Smooth muscle cell of the brain vasculature (primary cell): ENCODE data around the gene PMPCA.

ENCODE experiments used
- DNase-seq: peaks from one replicate; pipeline ENCODE4 v3.0.0-alpha.2; 2012; ENCODE audit warnings: low read depth, low spot score

The PMPCA gene

GRCh38 chr9:136410500-136411287 is at the start of gene PMPCA, which contains the start of gene ENTR1:
Gene PMPCA (plus strand): TSS chr9:136410658. CDS start chr9:136410669, 11 bp downstream.
Gene ENTR1 (minus strand): TSS chr9:136410614. CDS start chr9:136410397, 217 bp downstream.
- peak; percentile 62 for DNase-seq

- no peak for DNase-seq
Observed at GRCh38 chr9:136361047-136361753, 49.3 kb upstream of the PMPCA start.

GRCh38 chr9:136361754-136362449 is 48.6 kb upstream of the PMPCA start:
- DNase-seq, result no peak

GRCh38 chr9:136362450-136362784 is 48.0 kb upstream of the PMPCA start:
- DNase-seq, result no peak

GRCh38 chr9:136363106-136363948 is 47.1 kb upstream of the PMPCA start, which contains the start of gene DNLZ:
Gene DNLZ (minus strand): TSS chr9:136363744. CDS start chr9:136363714, 30 bp downstream.
- DNase-seq, result peak; percentile 81

GRCh38 chr9:136363949-136364748 is 46.3 kb upstream of the PMPCA start:
- no peak for DNase-seq

- DNase-seq, result no peak
Observed at GRCh38 chr9:136364942-136365774, 45.3 kb upstream of the PMPCA start.

- DNase-seq, result no peak
Observed at GRCh38 chr9:136365775-136366222, 44.7 kb upstream of the PMPCA start.

GRCh38 chr9:136366826-136367225 is 43.6 kb upstream of the PMPCA start:
- no peak for DNase-seq

GRCh38 chr9:136367296-136368145 is 42.9 kb upstream of the PMPCA start:
- no peak for DNase-seq

- no peak for DNase-seq
Observed at GRCh38 chr9:136368190-136368589, 42.3 kb upstream of the PMPCA start.

GRCh38 chr9:136370037-136370436 is 40.4 kb upstream of the PMPCA start:
- no peak for DNase-seq

GRCh38 chr9:136370687-136371532 is 39.5 kb upstream of the PMPCA start:
- DNase-seq, result no peak

GRCh38 chr9:136371533-136371880 is 39.0 kb upstream of the PMPCA start:
- no peak for DNase-seq

GRCh38 chr9:136372006-136372405 is 38.5 kb upstream of the PMPCA start:
- DNase-seq, result no peak

- DNase-seq, result peak; percentile 43
Observed at GRCh38 chr9:136372561-136373299, 37.7 kb upstream of the PMPCA start.
